ENCODE data around the gene SIN3B.

The SIN3B gene

DNA sequence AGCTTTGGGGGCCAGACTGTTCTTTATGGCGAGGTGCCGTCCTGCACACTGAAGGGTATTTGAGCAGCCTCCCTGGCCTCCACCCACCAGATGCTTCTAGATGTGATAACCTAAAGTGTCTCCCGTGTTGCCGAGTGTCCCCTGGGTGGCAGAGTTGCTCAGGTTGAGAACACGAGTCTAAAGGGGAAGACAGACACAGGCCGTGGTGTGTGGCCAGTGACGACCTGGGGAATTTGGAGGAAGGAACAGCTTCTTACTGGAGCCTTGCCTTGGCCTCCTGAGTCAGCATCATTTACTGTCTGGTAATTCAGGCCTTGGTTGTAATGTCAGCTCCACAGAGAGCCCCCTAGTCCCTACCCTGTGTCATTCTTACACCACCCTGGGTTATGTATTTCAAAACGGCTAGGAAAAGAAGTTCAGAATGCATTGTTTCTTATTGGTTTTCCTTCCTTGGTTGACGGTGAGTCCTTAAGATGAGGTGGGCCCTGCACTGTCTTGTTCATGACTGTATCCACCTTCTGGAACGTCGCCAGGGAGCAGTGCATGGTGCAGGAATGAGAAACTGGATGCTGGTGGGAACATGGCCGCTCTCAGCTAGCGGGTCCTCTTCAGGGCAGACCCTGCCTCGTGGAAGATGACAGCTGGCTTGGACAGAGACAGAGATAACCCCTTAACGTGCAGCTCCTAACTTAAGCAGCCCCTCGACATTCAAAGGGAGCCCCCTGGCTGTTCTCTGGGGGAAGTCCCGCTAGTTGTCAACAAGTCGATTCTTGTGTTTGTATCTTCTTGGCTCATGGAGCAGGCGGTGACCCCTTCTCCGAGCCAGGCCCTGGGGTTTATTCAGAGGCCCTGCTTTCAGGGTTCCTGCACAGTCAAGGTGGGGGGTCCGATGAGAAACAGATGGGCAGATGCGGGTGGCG, 7.2 kb downstream of the SIN3B start:
- no peak for DNase-seq (ENCODE audit: low read depth, low spot score)
- no peak overlapping the region for H3K4me3 ChIP-seq (ENCODE audit: low read depth, low read length)
- TF ChIP-seq, protein P1, sequence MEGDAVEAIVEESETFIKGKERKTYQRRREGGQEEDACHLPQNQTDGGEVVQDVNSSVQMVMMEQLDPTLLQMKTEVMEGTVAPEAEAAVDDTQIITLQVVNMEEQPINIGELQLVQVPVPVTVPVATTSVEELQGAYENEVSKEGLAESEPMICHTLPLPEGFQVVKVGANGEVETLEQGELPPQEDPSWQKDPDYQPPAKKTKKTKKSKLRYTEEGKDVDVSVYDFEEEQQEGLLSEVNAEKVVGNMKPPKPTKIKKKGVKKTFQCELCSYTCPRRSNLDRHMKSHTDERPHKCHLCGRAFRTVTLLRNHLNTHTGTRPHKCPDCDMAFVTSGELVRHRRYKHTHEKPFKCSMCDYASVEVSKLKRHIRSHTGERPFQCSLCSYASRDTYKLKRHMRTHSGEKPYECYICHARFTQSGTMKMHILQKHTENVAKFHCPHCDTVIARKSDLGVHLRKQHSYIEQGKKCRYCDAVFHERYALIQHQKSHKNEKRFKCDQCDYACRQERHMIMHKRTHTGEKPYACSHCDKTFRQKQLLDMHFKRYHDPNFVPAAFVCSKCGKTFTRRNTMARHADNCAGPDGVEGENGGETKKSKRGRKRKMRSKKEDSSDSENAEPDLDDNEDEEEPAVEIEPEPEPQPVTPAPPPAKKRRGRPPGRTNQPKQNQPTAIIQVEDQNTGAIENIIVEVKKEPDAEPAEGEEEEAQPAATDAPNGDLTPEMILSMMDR (IDR thresholded peaks at IDR 0.05; ENCODE audit: low read depth, low read length) = peak; percentile 24
- in situ Hi-C loops (cut with HindIII; ENCODE audit: low sequenced_read_pairs) = no loop called here

DNA sequence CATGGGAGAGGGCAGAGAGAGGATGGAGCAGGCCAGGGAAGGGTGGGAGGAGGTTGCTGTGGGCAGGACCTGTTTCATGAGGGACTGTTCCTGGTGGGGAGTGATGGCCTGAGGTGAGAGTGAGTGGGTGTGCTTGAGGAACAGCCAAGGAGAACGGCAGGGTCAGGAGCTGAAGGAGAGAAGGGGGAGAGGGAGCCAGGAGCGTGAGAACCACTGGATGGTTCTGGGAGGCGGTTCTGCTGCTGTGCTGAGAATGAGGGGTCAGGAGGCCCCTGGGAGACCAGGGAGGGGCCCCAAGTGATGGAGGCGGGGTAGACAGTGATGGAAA, 7.8 kb downstream of the SIN3B start:
- no peak for DNase-seq (ENCODE audit: low read depth, low spot score)
- TF ChIP-seq, protein P1 (IDR thresholded peaks at IDR 0.05; ENCODE audit: low read depth, low read length) = no peak
- in situ Hi-C loops (cut with HindIII; ENCODE audit: low sequenced_read_pairs) = no loop called here
- H3K4me3 ChIP-seq (ENCODE audit: low read depth, low read length) = no peak overlapping the region

DNA sequence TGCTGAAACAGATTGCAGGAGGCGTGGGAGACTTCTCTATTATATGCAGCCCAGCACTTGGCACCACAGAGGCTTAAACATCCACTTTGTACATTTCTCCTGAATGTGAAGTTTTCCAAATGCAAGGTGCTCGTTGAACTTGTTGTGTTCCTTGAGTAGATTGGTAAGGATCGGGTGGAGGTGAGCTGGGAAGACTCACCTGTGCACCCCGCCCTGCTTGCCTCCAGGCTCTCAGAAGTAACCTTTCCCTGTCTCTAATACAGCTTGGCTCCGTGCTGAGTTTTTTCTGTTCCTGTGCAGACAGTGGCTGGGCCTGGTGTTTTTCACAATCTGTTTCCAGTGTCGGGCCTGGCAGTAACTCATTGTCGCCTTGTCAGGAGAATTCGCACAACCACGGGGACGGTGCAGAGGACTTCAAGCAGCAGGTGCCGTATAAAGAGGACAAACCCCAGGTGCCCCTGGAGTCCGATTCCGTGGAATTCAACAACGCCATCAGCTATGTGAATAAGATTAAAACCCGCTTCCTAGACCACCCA, 12.3 kb downstream of the SIN3B start:
- TF ChIP-seq, protein P1 (IDR thresholded peaks at IDR 0.05; ENCODE audit: low read depth, low read length) = no peak
- H3K4me3 ChIP-seq (ENCODE audit: low read depth, low read length) = no peak overlapping the region
- in situ Hi-C loops (cut with HindIII; ENCODE audit: low sequenced_read_pairs) = no loop called here
- no peak for DNase-seq (ENCODE audit: low read depth, low spot score)

DNA sequence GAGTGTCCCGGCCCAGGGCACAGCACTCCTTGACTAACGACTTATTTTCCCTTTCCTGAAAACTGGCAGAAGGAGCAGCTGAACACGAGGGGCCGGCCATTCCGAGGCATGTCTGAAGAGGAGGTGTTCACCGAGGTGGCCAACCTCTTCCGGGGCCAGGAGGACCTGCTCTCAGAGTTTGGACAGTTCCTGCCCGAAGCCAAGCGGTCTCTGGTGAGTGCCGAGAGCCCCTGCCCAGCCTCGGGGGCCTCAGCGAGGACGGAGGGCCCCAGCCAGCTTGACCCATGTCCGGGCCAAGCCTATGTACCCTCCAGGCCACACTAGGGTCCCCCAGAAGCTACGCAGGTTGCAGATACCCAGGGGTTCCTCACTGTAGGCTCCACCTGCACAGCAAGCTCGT, 17.7 kb downstream of the SIN3B start:
- TF ChIP-seq, protein P1 (IDR thresholded peaks at IDR 0.05; ENCODE audit: low read depth, low read length) = no peak
- no peak for DNase-seq (ENCODE audit: low read depth, low spot score)
- in situ Hi-C loops (cut with HindIII; ENCODE audit: low sequenced_read_pairs) = no loop called here

DNA sequence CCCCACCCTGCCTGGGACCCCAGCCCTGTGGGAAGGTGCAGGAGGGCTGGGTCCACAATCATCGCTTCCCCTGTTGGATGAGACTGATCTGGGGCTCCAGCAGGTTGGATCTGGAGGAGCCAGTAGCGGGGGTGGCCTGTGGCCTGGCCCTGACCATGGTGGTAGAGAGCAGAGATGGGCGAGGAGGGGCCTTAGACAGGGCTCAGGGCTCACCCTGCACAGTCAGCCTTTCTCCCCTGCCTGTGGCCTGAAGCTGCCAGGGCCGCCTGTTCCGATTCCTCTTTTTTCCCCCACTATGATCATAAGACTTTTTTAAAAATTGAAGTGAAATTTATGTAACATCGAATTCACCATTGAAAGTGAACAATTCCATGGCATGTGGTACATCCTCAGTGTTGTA, 18.2 kb downstream of the SIN3B start:
- no peak overlapping the region for H3K4me3 ChIP-seq (ENCODE audit: low read depth, low read length)
- in situ Hi-C loops (cut with HindIII; ENCODE audit: low sequenced_read_pairs) = no loop called here
- TF ChIP-seq, protein P1 (IDR thresholded peaks at IDR 0.05; ENCODE audit: low read depth, low read length) = no peak
- no peak for DNase-seq (ENCODE audit: low read depth, low spot score)

More for the DNA sequence above, 17.7 kb downstream of the SIN3B start:
- H3K4me3 ChIP-seq (ENCODE audit: low read depth, low read length) = no peak overlapping the region

DNA sequence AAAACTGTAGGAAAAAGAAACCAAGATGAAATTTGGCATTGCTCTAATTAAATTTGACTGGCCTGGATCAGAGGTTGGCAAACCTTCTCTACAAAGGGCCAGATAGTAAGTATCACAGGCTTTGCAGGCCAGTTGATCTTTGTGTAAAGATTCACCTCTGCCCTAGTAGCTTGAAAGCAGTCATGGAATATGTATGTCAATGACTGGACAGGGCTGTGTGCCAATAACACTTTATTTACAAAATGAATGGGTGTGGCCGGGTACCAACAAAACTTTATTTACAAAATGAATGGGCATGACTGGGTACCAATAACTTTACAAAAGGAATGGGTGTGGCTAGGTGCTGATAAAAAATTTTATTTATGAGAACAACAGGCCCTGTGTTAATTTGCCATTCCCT, 20.0 kb downstream of the SIN3B start:
- TF ChIP-seq, protein P1 (IDR thresholded peaks at IDR 0.05; ENCODE audit: low read depth, low read length) = no peak
- no peak for DNase-seq (ENCODE audit: low read depth, low spot score)
- in situ Hi-C loops (cut with HindIII; ENCODE audit: low sequenced_read_pairs) = no loop called here

More for the DNA sequence above, 20.0 kb downstream of the SIN3B start:
- no peak overlapping the region for H3K4me3 ChIP-seq (ENCODE audit: low read depth, low read length)
